Posterior vena cava (tissue), 2 donors: ENCODE measurements around the gene PDZD7. TPM values are rescaled to one million over a fixed set of nuclear protein-coding genes. Genes with fewer than 3 reads are reported as not detected.

Experiments used
- DNase-seq: peaks from one replicate; pipeline ENCODE4 v3.0.0-alpha.2; 2020; ENCODE audit warnings: low spot score
- intact Hi-C, 2 donors: fragments of 100-400 bp; cut with DNase I; formaldehyde crosslinking; loops; one replicate each; pipeline versions ENCODE4 v1.14.1 to v1.14.2; 2022 to 2023
- total RNA-seq, 2 donors: library from RNA; stranded (reverse); fragmentation: NEBNext Ultra II Directional; extraction: Animal tissue kit (Norgen Biotek cat#: 25700); gene quantifications; one replicate each; pipeline ENCODE4 v1.2.1, GENCODE V29; 2021
- donor health status: DM: yes; HTN: yes; CAD: no.
- donor health status: DM: yes; HTN: yes; CAD: no.

The PDZD7 gene
- total RNA-seq, 2 donors from 2014 or later, result 0.48 to 0.83 TPM

DNA sequence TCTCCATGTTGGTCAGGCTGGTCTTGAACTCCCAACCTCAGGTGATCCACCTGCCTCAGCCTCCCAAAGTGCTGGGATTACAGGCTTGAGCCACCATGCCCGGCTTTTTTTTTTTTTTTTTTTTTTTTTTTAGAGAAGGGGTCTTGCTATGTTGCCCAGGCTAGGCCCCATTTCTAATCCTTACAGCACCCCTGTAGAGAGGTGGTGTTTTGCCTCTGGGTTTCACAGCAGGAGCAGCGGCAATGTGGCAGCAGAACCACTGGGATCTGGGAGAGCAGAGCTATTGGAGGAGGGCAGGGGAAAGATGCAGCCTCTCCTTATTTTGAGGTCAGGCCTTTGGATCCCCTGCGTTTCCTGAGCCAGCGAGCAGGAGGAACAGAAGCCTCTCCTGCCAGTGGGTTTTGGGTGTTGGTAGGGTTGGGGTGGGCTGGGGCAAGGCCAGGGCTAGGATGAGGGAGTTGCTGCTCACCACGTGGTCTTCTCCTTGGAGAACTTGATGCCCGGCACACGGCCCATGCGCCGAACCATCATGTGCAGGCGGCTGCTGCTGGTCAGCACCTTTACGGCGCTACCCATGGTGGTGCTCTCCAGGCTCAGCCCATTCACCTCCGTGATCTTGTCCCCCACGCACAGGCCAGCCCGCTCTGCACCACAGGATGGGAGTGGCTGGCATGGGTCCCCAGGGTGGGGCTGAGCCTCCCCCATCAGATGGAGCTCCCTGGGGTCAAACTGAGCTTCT, 7.8 kb downstream of the PDZD7 start:
- intact Hi-C loops, result no loop called here
- no peak for DNase-seq

DNA sequence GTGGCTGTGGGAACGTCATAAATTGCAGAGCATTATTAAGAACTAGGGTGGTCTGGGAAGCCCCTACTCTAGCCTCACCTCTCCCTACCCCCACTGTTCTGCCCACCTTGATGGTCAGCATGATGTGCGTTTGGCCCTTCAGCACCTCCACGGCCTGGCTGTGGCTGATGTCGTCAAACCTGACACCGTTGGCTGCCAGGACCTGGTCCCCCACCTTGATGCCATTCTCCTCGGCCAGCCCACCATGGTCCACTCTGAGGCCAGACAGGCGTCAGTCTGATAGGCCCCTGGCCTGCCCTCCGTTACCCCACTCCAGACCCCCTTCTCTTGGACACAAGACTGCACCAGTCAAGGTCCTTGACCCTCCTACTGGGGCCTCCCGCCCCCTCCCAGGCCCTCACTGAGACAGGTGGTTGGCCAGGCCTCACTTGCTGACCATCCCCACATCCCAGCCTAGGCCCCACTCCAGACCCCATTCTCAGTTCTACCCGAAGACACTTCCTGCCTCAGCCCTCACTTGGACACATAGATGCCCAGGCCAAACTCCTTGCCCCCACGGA, 9.2 kb downstream of the PDZD7 start:
- intact Hi-C loops, result no loop called here
- DNase-seq, result no peak

DNA sequence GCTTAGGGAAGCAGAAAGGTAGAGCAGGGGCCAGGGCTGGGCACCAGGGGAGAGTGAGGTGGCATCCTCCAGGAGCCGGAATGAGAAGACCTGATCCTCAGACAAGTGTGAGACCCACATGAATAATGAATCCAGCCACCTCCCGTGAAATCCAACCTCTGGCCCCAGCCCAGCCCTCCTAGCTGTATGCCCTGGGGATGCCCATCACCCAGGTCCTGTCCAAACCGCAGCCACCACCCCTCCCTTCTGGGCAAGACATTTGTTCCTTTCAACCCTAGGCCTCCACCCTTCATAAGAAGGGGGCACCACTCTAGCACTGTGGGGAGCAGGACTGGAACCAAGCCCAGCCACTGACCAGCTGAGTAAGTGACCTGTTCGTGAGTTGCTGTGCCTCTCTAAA, 9.7 kb downstream of the PDZD7 start:
- intact Hi-C loops, result no loop called here
- DNase-seq, result no peak

DNA sequence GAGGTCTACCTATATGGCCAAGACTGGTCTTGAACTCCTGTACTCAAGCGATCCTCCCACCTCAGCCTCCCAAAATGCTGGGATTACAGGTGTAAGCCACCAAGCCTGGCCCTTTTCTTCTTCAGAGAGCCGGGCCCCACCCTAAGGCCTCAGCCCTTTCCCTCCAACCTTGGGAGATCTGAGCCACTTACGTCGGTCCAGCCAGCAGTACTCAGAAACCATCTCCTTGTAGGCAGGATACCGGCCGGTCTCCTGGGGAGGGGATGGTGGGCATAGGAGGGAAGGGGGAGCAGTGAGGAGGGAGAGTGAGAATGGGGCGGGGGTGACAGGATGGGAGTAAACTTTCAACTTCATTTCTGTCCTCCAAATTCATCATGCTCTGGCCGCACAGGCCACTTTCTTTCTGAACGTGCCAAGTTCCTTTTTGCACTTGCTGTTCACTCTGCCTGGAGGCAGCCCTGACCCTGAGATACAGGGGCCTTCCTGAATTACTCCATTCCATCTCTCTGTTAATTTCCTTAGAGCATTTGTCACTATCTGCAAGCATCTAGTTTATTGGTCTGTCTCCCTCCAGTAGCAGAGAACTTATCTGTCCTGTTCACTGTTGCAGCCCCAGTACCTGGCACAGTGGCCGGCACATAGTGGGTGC, 10.4 kb downstream of the PDZD7 start:
- DNase-seq, result no peak
- intact Hi-C loops, result no loop called here

DNA sequence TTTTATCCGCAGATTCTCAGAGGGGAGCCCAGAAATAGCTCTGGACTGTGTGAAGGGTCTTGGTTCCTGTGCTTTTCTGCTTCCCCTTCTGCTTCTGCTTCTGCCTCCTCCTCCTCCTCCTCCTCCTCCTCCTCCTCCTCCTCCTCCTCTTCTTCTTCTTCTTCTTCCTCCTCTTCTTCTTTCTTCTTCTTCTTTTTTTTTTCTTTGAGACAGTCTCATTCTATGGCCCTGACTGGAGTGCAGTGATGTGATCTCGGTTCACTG, 11.6 kb downstream of the PDZD7 start:
- intact Hi-C loops, result no loop called here
- DNase-seq, result no peak

DNA sequence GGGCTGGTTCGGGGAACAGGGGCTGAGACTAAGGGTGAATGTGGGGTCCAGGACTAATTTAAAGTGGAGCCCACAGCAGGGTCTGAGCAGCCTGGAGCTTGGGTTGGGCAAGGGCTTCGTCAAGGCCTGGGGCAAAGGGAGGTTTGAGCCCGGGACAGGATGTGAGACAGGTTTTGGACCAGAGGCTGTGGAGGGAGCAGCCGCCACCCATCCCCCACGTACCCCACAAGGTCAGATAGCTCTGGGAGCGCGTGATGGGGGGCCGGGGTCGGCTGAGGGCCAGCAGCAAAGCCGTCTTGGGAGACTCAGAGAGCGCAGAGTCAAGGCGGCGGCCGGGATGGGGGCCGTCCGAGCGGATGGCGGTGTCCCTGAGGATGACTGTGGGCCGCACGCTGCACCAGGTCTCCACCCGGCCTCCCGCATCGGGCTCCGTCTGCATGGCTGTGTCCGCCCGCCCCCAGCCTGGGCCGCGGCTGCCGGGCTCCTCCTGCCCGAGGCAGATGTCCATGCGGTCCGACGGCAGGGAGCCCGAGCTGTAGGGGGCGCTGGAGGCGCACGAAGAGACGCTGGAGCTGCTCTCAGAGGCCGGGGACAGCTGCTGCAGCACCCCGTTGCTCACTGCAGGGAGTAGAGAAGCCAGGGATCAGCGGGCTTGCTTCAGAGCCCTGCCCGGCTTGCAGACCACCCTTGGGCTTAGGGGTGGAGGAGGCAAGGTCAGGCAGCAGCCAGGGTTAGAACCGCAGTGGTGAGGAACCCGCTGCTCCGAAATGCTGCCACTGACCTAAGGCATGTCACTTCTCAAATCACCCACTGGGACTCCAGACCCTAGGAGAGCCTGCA, 12.1 kb downstream of the PDZD7 start:
- intact Hi-C loops, result no loop called here
- DNase-seq, result peak; percentile 96

DNA sequence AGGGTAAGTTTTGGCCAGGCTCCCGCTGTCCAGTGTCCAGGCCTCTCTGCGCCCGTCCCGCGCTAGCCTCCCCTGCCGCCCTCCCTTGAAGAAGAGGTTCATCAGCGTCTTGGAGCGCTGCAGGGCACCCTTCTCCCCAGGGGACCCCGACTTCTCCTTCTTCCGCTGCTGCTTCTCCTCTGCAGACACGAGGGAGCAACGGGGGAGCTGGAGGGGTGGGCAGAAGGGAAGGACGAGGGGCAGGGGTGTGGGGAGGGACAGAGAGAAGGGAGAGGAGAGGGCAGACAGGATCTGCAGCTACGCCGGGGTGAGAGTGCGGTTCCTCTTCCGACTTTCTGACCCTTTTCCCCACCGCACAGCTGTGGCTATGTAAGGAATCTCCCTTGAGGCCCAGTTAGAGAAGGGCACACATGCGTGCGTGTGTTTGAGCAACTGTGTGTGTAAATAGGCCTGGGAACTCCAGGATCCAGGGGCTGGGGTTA, 12.8 kb downstream of the PDZD7 start:
- intact Hi-C loops, result no loop called here
- DNase-seq, result no peak

DNA sequence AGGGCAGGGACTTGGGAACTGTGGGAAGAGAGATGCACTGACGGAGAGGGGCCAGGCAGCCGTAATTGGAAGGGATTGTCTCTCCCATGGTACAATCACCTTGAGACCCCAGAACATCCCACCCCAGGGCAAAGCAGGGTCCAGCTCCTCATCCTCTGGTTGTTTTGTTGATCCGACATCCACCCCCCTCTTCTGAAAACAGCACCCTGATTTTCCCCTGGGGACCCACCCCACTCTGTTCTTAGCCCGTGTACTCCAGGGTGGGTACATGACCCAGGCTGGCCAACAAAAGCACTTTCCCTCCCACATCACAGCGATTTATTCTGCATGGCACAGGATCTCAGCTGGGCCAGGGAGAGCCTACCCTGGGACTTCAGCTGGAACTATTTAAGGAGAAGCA, 14.1 kb downstream of the PDZD7 start:
- no peak for DNase-seq
- intact Hi-C loops, result no loop called here

DNA sequence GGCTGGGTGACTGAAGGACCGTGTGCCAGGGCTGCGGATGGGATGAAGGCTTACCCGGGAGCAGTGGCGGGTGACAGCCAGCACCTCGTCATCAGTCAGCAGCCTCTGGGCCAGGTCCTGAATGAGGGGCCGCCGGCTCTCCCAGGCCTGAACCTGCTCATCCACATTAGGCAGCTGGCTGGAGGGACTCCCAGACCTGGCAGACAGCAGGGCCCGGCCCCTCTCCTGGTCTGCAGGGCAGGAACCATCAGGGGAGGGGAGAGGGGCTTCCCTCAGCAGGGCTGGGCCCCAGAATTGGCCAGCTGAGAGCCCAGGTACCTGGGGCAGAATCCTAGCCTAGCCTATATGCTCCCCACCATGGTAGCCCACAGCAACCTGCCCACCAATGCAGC, 15.4 kb downstream of the PDZD7 start:
- intact Hi-C loops, result no loop called here
- DNase-seq, result no peak

DNA sequence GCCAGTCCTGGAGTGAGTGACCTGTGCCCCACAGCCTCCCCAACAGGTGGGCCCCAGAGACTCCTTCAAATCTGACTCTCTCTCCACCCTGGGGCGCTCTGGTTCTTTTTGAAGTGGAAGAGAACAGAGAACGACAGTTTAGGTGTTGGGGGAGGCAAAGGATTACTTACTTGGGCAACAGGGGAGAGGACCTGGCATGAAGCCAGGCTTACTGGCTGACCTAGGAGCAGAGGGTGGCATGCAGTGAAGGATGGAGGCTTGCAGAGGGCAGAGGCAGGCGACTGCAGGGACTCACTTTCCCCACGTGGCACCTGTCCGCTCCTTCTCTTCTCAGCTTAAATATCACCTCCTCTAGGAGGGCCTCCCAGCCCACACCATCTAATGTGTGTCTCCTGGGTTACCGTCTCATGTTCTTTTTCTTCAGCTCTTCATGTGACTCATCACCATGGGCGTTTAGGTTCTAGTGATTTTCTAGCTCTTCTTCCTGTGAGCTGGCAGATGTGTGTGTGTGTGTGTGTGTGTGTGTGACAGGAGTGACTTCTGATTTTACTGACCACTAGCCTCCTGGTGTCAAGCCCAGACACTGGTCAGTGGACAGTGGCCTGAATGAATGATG, 15.9 kb downstream of the PDZD7 start:
- no peak for DNase-seq
- intact Hi-C loops, result no loop called here

DNA sequence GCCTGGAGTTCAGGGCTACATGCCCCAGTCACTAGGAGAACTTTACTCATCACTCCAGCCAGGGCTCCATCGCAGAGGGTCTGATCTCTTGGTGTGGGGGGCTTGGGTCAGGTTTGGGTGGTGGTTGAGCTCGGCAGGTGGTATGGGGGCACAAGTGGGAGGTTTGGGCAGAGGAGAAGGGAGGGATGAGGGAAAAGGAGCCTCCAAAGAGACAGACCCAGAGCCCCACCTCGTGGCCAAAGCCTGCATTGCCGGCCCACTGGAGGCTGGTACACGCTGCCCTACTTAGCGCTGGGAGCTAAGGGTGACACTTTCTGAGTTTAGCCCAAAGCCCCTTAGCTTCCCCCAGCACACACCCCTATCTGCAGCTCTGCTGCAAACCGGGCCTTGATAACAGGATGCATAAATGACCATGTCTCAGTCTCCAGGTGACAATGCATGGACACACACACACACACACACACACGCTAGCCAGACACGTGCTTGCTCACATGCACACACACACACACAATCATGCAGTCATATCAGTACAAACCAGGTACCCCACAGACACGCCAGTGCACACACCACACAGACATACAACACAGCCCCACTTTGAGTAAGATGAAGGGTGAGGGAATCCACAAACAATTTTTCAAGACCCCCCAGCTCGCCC, 16.6 kb downstream of the PDZD7 start:
- DNase-seq, result peak; percentile 92
- intact Hi-C loops, result no loop called here

DNA sequence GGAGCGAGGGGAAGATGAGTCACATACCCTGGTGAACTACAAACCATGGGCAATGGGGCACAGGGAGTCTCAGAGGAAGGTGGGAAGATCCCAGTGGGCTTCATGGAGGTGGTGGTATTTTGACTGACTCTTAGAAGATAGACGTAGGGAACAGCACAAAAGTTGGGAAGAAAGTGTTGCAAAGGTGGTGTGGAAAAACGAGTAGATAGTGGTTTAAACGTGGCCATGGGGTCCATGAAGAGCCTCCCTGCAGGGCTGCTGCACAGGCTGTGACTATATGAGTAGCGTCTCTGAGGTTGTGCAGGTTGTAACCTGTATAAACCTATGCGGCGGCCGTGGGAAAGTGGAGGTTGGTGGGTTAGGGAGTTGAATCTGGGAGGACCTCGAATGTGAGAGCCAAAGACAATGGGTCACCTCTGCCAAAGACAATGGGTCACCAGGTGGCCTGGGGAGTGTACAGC, 17.5 kb downstream of the PDZD7 start:
- no peak for DNase-seq
- intact Hi-C loops, result loop anchor here in 1 of 2 donors (2.0 kb wide), 1 partner anchor 15 kb away; the partner anchor contains the start of gene LZTS2

DNA sequence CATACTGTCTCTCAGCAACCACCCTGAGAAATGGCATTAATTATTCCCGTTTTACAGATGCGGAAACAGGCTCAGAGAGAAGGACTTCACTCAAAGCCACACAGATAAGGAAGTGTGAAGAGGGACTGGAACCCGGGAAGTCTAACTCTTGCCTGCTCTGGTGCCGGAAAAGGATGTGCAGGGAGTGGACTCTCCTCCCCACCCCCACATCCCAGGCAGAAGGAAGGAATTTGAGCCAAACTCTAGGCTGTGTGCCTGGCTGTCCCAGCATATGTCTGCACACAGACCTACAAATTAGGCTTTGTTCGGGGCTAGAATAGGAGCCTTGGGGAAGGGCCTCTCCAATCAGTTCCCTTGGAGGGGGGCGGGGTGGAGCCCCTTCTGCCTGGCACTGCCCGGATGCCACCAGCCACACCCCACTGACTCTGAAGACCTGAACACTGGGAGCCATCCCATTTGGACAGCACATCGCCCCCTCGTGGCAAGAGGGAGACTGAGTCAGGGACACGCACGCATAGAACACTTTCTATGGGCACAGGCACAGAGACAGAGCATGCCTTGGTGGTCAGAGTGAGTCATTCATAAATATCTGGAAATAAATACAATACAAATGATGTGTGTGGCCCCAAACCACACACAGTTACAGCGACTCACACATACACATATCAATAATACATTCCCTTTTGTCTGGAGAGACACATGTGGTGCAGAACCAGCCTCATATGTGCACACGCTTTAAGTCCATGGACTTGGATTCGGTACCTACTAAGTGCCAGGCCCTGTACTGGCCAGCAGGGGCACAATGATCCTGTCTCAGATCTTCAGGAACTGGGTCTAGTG, 18.2 kb downstream of the PDZD7 start:
- intact Hi-C loops, result loop anchor here in 1 of 2 donors (2.0 kb wide), 1 partner anchor 14 kb away; the partner anchor contains the start of gene LZTS2
- DNase-seq, result peak; percentile 96

DNA sequence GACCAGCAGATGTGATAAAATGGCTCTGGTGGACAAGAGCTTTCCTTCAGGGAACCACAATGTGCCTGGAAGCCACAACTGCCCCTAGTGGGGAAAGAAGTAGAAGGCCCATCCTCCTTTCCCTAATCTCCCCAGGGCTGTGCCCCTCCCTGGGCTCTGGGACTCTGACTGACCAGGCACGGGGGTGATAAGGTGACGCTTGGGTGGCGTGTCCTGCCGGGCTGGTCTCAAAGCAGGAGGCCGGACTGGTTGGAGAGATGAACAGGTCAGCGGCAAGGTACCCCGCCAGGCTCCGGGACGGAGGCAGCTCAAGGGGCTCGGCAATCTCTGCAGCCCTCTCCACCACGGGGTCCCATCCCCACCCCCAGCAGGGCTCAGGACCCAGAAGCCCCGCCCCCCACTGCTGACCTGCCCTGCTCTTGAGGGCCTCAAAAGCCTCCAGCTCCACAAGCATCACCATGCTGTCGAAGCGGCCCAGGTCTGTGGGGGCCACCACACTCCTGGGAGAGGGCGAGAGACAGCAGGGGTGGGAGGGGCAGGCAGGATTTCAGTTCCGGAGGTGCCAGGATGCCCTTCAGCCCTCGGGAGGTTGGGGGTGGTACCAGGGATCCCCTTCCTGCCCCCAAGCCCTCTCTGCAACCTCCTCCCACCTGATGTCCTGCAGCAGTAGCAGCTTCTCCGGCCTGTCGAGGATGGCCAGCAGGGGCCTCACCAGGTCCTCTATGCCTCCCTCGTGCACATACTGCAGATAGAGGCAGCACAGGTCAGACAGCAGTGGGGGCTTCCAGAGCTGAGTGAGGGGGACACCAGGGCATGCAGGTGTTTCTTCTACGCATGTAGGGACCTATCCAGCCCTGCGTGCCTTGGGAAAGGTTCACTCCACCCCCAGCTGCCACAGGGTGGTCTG, 19.2 kb downstream of the PDZD7 start:
- DNase-seq, result no peak
- intact Hi-C loops, result loop anchor here in 1 of 2 donors (2.0 kb wide), 1 partner anchor 13 kb away; the partner anchor contains the start of gene LZTS2

DNA sequence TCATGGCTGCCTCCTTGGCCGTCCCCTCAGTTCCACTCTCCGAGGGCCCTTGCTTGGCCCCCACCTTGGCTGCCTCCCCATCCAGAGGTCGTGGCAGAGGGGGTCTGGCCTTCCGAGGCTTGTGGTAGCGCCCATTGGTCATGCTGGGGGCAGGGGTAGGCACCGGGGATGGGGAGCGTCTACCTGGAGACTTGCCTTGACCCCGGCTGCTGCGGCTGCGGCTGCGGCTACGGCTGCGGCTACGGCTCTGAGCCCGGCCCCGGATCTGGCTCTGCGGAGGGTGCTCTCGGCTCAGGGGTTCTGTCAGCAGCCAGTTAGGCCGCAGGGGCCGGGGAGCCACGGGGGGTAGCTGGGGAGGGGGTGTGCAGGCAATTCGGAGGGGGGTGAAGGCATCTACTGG, 20.6 kb downstream of the PDZD7 start:
- DNase-seq, result no peak
- intact Hi-C loops, result no loop called here

DNA sequence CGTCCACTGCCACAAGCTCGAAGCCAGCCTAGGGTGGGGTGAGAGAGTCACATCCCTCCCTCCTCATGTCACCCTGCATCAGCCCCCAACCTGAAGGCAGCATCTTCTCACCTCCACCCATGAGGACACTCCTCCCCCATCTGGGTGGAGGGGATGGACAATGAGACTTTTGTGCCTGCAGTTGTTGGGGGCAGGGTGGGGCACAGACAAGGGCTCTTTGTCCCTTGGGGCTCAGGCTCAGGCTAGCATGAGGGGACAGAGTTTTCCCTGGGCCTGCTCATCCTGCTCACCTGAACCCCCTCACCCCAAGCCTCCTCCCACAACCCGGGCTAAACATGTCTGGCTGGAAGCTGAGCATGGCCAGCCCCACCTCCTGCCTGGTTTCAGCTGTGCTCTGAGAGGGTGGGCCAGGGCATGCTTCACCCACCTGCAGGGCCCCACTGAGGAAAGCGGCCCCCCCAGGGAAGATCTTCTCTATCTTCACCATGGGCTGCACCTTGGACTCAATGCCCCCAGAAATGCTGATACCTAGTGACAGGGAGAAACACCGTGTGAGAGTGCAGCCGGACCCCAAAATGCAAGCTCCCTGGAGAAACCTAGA, 22.0 kb downstream of the PDZD7 start:
- intact Hi-C loops, result no loop called here
- DNase-seq, result no peak
